ENCODE results near the gene TMEM132C.

DNA sequence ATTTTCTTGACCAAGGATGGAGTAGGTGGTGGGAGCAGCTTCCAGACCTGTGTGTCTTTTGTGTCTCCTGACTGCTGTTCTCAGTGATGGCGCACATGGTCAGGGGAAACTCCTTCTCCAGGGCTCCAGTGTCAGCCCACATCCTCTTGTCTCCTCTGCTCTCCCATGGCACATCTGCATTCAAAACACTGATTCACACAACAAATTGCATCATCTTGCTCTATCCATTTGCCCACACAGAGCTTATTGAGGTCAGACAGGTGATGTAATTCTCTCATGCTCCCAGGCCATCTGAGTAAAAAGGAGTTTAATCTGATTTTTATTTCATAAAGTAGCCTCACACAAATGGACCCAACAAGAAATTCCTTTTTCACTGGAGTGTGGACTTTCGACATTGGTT lies 21.8 kb upstream of the TMEM132C start:
- TF ChIP-seq CTCF (IDR thresholded peaks at IDR 0.05) = no peak
- TF ChIP-seq ZFX (IDR thresholded peaks at IDR 0.05; ENCODE audit: borderline replicate concordance) = no peak
